IMR-90 (cell line): ENCODE data around the gene KIF1B. TPM values are rescaled to one million over a fixed set of nuclear protein-coding genes. Genes with fewer than 3 reads are reported as not detected.

Source experiments
- ATAC-seq: fragments of 200-7000 bp; cut with Tn5 transposase; 2 replicates; pipeline ENCODE4 v1.9.1; 2020; ENCODE audit warnings: low read depth, mild to moderate bottlenecking, moderate library complexity
- BruUV-seq: library from RNA; stranded (reverse); fragments of 400-500 nt; replicated peaks from 2 replicates; lab custom pipeline; 2021; lab: Mats Ljungman, UMichigan
- CTCF ChIA-PET: fragments of 300-600 bp; formaldehyde crosslinking; extraction: SDS; loops from one replicate; lab custom pipeline; 2021; ENCODE audit warnings: antibody characterized with exemption; lab: Yijun Ruan, JAX
- POLR2A ChIA-PET: fragments of 300-600 bp; sonication (Branson Sonifier 250); formaldehyde crosslinking; loops from one replicate; lab custom pipeline; 2022; ENCODE audit warnings: antibody characterized with exemption; ENCODE audit not compliant: unreplicated experiment; lab: Charles Lee
- DNase-seq: peaks from one replicate; pipeline ENCODE4 v3.0.0; 2013
- H2AFZ ChIP-seq: replicated peaks from 2 replicates; pipeline ENCODE3; 2013; ENCODE audit warnings: low read length, mild to moderate bottlenecking; ENCODE audit not compliant: poor library complexity
- H2AK5ac ChIP-seq: 2 replicates; pipeline ENCODE4 v1.6.1; 2013; ENCODE audit warnings: low read depth, low read length, inconsistent platforms
- H2AK9ac ChIP-seq: replicated peaks from 2 replicates; pipeline ENCODE3; 2013; ENCODE audit warnings: mild to moderate bottlenecking, low read depth, low read length, moderate library complexity; ENCODE audit not compliant: poor library complexity
- H2BK120ac ChIP-seq: 2 replicates; pipeline ENCODE4 v1.6.1; 2013; ENCODE audit warnings: low read depth, low read length, inconsistent platforms
- H2BK15ac ChIP-seq: 3 replicates; pipeline ENCODE4 v1.6.1; 2013; ENCODE audit warnings: low read depth, low read length, inconsistent platforms
- H2BK20ac ChIP-seq: 2 replicates; pipeline ENCODE4 v1.6.1; 2013; ENCODE audit warnings: low read depth, mild to moderate bottlenecking, inconsistent platforms, low read length, moderate library complexity
- H2BK5ac ChIP-seq: 2 replicates; pipeline ENCODE4 v1.6.1; 2013; ENCODE audit warnings: mild to moderate bottlenecking, low read depth, low read length, inconsistent platforms; ENCODE audit not compliant: poor library complexity, severe bottlenecking
- H3K14ac ChIP-seq: replicated peaks from 2 replicates; pipeline ENCODE4 v1.6.1; 2013; ENCODE audit warnings: low read depth, low read length, inconsistent platforms
- H3K18ac ChIP-seq: 2 replicates; pipeline ENCODE4 v1.6.1; 2013; ENCODE audit warnings: low read depth, low read length, control low read depth
- H3K23ac ChIP-seq: 2 replicates; pipeline ENCODE4 v1.6.1; 2013; ENCODE audit warnings: low read depth, low read length, inconsistent platforms
- H3K27ac ChIP-seq: 2 replicates; pipeline ENCODE4 v1.5.1; 2013; ENCODE audit warnings: mild to moderate bottlenecking, control low read depth, low read length; ENCODE audit not compliant: insufficient read depth
- H3K27me3 ChIP-seq: 2 replicates; pipeline ENCODE4 v1.6.1; 2013; ENCODE audit warnings: low read length; ENCODE audit not compliant: control insufficient read depth, insufficient read depth
- H3K36me3 ChIP-seq: 2 replicates; pipeline ENCODE4 v1.6.1; 2013; ENCODE audit warnings: low read length, mixed read lengths; ENCODE audit not compliant: control insufficient read depth, insufficient read depth
- H3K4ac ChIP-seq: 2 replicates; pipeline ENCODE4 v1.6.1; 2013; ENCODE audit warnings: low read depth, low read length, inconsistent platforms
- H3K4me1 ChIP-seq: 2 replicates; pipeline ENCODE4 v1.6.1; 2013; ENCODE audit warnings: low read length, mixed read lengths; ENCODE audit not compliant: control insufficient read depth, insufficient read depth
- H3K4me2 ChIP-seq: 2 replicates; pipeline ENCODE4 v1.6.1; 2013; ENCODE audit warnings: low read depth, mild to moderate bottlenecking, control low read depth, low read length, moderate library complexity
- H3K4me3 ChIP-seq: 2 replicates; pipeline ENCODE4 v1.5.1; 2013; ENCODE audit warnings: low read depth, mild to moderate bottlenecking, control low read depth, low read length, moderate library complexity; ENCODE audit not compliant: insufficient read depth
- H3K56ac ChIP-seq: 2 replicates; pipeline ENCODE4 v1.6.1; 2013; ENCODE audit warnings: low read length, inconsistent platforms; ENCODE audit not compliant: insufficient read depth; ENCODE audit errors: extremely low read depth
- H3K79me1 ChIP-seq, 2 experiments: 2 replicates each; pipeline ENCODE4 v1.6.1; 2013; ENCODE audit warnings: low read length in 2 of 2, inconsistent platforms in 1 of 2, low read depth in 1 of 2
- H3K9ac ChIP-seq: 2 replicates; pipeline ENCODE4 v1.6.1; 2013; ENCODE audit warnings: low read depth, low read length, control low read depth
- H3K9me1 ChIP-seq: 2 replicates; pipeline ENCODE4 v1.6.1; 2013; ENCODE audit warnings: low read length, inconsistent platforms; ENCODE audit not compliant: insufficient read depth
- H3K9me3 ChIP-seq: 2 replicates; pipeline ENCODE4 v1.6.1; 2013; ENCODE audit warnings: low read length; ENCODE audit not compliant: control insufficient read depth, insufficient read depth
- H4K20me1 ChIP-seq: 2 replicates; pipeline ENCODE4 v1.6.1; 2013; ENCODE audit warnings: low read length, inconsistent platforms; ENCODE audit not compliant: insufficient read depth
- H4K5ac ChIP-seq: 2 replicates; pipeline ENCODE4 v1.6.1; 2013; ENCODE audit warnings: mild to moderate bottlenecking, low read depth, low read length, control low read depth
- H4K8ac ChIP-seq, 2 experiments: 2 replicates each; pipeline ENCODE4 v1.6.1; 2013; ENCODE audit warnings: low read depth in 2 of 2, low read length in 2 of 2, control low read depth in 1 of 2, inconsistent platforms in 1 of 2
- H4K91ac ChIP-seq: 2 replicates; pipeline ENCODE4 v1.6.1; 2013; ENCODE audit warnings: low read depth, low read length, inconsistent platforms; ENCODE audit not compliant: insufficient read depth
- BHLHE40 ChIP-seq: fragments of 150-350 bp; IDR thresholded peaks from 2 replicates; pipeline ENCODE4 v1.6.1; 2016; ENCODE audit warnings: mild to moderate bottlenecking, low read depth, low read length
- CHD1 ChIP-seq: IDR thresholded peaks from 2 replicates; pipeline ENCODE4 v1.6.1; 2012; ENCODE audit warnings: low read depth, low read length, improper control_type of control experiment
- ELK1 ChIP-seq: fragments of 150-350 bp; IDR thresholded peaks from 2 replicates; pipeline ENCODE4 v1.6.1; 2016; ENCODE audit warnings: low read depth, mild to moderate bottlenecking, low read length, moderate library complexity, borderline replicate concordance
- MAFK ChIP-seq: IDR thresholded peaks from 2 replicates; pipeline ENCODE4 v1.6.1; 2012; ENCODE audit warnings: low read depth, low read length, improper control_type of control experiment
- MAZ ChIP-seq: IDR thresholded peaks from 2 replicates; pipeline ENCODE4 v1.6.1; 2012; ENCODE audit warnings: low read depth, mild to moderate bottlenecking, low read length, improper control_type of control experiment, moderate library complexity, borderline replicate concordance
- MXI1 ChIP-seq: IDR thresholded peaks from 2 replicates; pipeline ENCODE4 v1.6.1; 2012; ENCODE audit warnings: low read depth, mild to moderate bottlenecking, low read length, moderate library complexity, borderline replicate concordance
- NFE2L2 ChIP-seq: fragments of 150-350 bp; IDR thresholded peaks from 2 replicates; pipeline ENCODE4 v1.6.1; 2016; ENCODE audit warnings: low read depth, mild to moderate bottlenecking, low read length
- POLR2A ChIP-seq: IDR thresholded peaks from 2 replicates; pipeline ENCODE4 v1.6.1; 2012; ENCODE audit warnings: mild to moderate bottlenecking, low read depth, low read length
- RAD21 ChIP-seq: IDR thresholded peaks from 2 replicates; pipeline ENCODE4 v1.6.1; 2012; ENCODE audit warnings: low read length, improper control_type of control experiment
- RFX5 ChIP-seq: IDR thresholded peaks from 2 replicates; pipeline ENCODE4 v1.8.0; 2012; ENCODE audit warnings: low read depth, mild to moderate bottlenecking, low read length, moderate library complexity
- SMC3 ChIP-seq: fragments of 150-350 bp; IDR thresholded peaks from 2 replicates; pipeline ENCODE4 v1.6.1; 2016; ENCODE audit warnings: low read depth, mild to moderate bottlenecking, antibody characterized with exemption, low read length, moderate library complexity
- WGBS, 2 experiments: methylation state at CpG; one replicate each; pipeline versions ENCODE4 v1.1.5 to v1.1.7; 2013; ENCODE audit warnings: missing lambda C conversion rate in 2 of 2; ENCODE audit not compliant: insufficient read length in 1 of 2; ENCODE audit errors: extremely low coverage in 2 of 2; 5-methylcytosine and 5-hydroxymethylcytosine counted together
- dilution Hi-C: fragments of 300-500 bp; cut with HindIII; formaldehyde crosslinking; loops from one replicate; pipeline ENCODE4 v1.14.3; 2018; ENCODE audit warnings: low sequenced_read_pairs; ENCODE audit not compliant: unreplicated experiment
- in situ Hi-C: fragments of 300-500 bp; cut with MboI; formaldehyde crosslinking; loops from 3 replicates; pipeline ENCODE4 v1.14.3; 2019; ENCODE audit warnings: low sequenced_read_pairs, inconsistent platforms, mixed read lengths
- intact Hi-C: fragments of 100-400 bp; cut with micrococcal nuclease; formaldehyde crosslinking; loops from 2 replicates; pipeline ENCODE4 v1.10.0; 2022
- polyA plus RNA-seq, 3 experiments: library from polyadenylated mRNA; depleted of rRNA; stranded (reverse); fragments of >200 nt; gene quantifications; 2 replicates each; pipeline ENCODE4 v1.2.3, GENCODE V29; 2012; ENCODE audit warnings: low replicate concordance in 1 of 3
- total RNA-seq: library from RNA; depleted of rRNA; stranded (reverse); fragments of >200 nt; gene quantifications from 2 replicates; pipeline ENCODE4 v1.2.3, GENCODE V29; 2012
- TF ChIP-seq, protein P1 (sequence below): conservative IDR thresholded peaks from 2 replicates; pipeline ENCODE4 v1.5.1; 2012; ENCODE audit warnings: mild to moderate bottlenecking, low read depth, low read length, improper control_type of control experiment
- TF ChIP-seq, protein P2 (sequence below): fragments of 150-350 bp; IDR thresholded peaks from 2 replicates; pipeline ENCODE4 v1.6.1; 2017; ENCODE audit warnings: mild to moderate bottlenecking, antibody characterized with exemption, low read length, low read depth

The KIF1B gene
- total and polyA plus RNA-seq, 2 of the 4 experiments (the other 2 are of a cell fraction) = 13.0 to 21.1 TPM

DNA sequence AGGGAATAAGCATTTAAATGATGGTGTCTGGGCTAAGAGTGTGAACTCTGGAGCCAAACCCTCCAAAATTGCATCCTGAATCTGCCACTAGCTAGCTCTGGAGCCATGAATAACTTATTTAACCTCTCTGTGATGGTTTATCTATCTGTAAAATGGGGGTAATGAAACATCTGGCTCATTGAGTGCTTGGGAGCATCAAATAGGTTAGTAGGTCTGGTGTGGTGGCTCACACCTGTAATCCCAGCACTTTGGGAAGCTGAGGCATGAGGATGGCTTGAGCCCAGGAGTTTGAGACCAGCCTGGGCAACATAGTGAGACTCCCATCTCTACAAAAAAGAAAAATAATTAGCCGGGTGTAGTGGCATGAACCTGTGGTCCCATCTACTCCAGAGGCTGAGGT, 42.8 kb downstream of the KIF1B start:
- DNase-seq = no peak
- CTCF ChIA-PET = interaction anchor here (0.6 to 1.9 kb wide), 2 partner anchors 43 to 679 kb away, joined by 3 to 12 read pairs; partner anchors contain the start of gene KIF1B
- H3K9me3 ChIP-seq = no peaks in the 10 kb centered on the region
- H2BK15ac ChIP-seq = no peak overlapping the region
- peaks cover 65% of the 10 kb centered on the region for H4K20me1 ChIP-seq
- no peak overlapping the region for H2BK5ac ChIP-seq
- H4K91ac ChIP-seq = no peak overlapping the region
- H3K4me1 ChIP-seq = peaks cover 7% of the 10 kb centered on the region; the same call in 1 of the 2 replicates
- H3K27ac ChIP-seq = peak overlapping the region; percentile 14; the same call in 1 of the 2 replicates
- H2AFZ ChIP-seq = no peak overlapping the region
- H3K14ac ChIP-seq = no peak overlapping the region
- H3K4ac ChIP-seq = no peak overlapping the region
- no peak for ATAC-seq
- H4K5ac ChIP-seq = no peak overlapping the region
- H3K36me3 ChIP-seq = peaks cover 5% of the 10 kb centered on the region
- no peak overlapping the region for H3K4me2 ChIP-seq
- H3K79me1 ChIP-seq = peaks cover 30 to 79% of the 10 kb centered on the region in 2 experiments
- no peak overlapping the region for H2AK5ac ChIP-seq
- H3K9me1 ChIP-seq = peaks cover 16% of the 10 kb centered on the region
- H3K18ac ChIP-seq = no peak overlapping the region
- no peaks in the 10 kb centered on the region for H3K27me3 ChIP-seq
- H2AK9ac ChIP-seq = no peak overlapping the region
- POLR2A ChIA-PET = no interaction called here
- in situ Hi-C loops = no loop called here
- dilution Hi-C loops = no loop called here
- no peak for TF ChIP-seq POLR2A
- TF ChIP-seq, protein P1, sequence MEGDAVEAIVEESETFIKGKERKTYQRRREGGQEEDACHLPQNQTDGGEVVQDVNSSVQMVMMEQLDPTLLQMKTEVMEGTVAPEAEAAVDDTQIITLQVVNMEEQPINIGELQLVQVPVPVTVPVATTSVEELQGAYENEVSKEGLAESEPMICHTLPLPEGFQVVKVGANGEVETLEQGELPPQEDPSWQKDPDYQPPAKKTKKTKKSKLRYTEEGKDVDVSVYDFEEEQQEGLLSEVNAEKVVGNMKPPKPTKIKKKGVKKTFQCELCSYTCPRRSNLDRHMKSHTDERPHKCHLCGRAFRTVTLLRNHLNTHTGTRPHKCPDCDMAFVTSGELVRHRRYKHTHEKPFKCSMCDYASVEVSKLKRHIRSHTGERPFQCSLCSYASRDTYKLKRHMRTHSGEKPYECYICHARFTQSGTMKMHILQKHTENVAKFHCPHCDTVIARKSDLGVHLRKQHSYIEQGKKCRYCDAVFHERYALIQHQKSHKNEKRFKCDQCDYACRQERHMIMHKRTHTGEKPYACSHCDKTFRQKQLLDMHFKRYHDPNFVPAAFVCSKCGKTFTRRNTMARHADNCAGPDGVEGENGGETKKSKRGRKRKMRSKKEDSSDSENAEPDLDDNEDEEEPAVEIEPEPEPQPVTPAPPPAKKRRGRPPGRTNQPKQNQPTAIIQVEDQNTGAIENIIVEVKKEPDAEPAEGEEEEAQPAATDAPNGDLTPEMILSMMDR = no peak
- TF ChIP-seq MXI1 = no peak
- no peak for TF ChIP-seq NFE2L2
- TF ChIP-seq RAD21 = no peak
- TF ChIP-seq MAZ = no peak
- no peak for TF ChIP-seq BHLHE40
- TF ChIP-seq, protein P2, sequence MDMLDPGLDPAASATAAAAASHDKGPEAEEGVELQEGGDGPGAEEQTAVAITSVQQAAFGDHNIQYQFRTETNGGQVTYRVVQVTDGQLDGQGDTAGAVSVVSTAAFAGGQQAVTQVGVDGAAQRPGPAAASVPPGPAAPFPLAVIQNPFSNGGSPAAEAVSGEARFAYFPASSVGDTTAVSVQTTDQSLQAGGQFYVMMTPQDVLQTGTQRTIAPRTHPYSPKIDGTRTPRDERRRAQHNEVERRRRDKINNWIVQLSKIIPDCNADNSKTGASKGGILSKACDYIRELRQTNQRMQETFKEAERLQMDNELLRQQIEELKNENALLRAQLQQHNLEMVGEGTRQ = no peak
- TF ChIP-seq RFX5 = no peak
- TF ChIP-seq CHD1 = no peak
- TF ChIP-seq SMC3 = no peak
- TF ChIP-seq MAFK = no peak
- no peak for TF ChIP-seq ELK1
- intact Hi-C loops = loop anchor here (2.0 kb wide), 1 partner anchor 42 kb away; the partner anchor contains the start of gene KIF1B
- no peak overlapping the region for H2BK120ac ChIP-seq
- H3K23ac ChIP-seq = no peak overlapping the region
- H4K8ac ChIP-seq = no peak overlapping the region
- no peak overlapping the region for H3K56ac ChIP-seq
- no TSS peak for BruUV-seq
- no peak overlapping the region for H2BK20ac ChIP-seq
- no peak overlapping the region for H3K4me3 ChIP-seq
- H3K9ac ChIP-seq = no peak overlapping the region
- WGBS, 2 experiments = no CpG with 5 or more reads among the region's 1 CpG
